Adrenal gland (tissue), 5 donors: ENCODE results near the gene ZRANB3.

ENCODE experiments used
- POLR2A ChIP-seq, 2 donors: fragments of 450-650 bp; IDR thresholded peaks; one replicate each; pipeline ENCODE4 v1.6.1; 2017; ENCODE audit warnings: antibody characterized with exemption in 2 of 2, mild to moderate bottlenecking in 2 of 2, moderate library complexity in 1 of 2
- TF ChIP-seq, protein P1 (sequence below), 6 experiments: fragments of 450-650 bp in 4 of 6; fragments of 200-600 bp in 2 of 6; sonication (generic) in 1 of 6; IDR thresholded peaks; 1 replicate in 5 of 6; 2 replicates in 1 of 6; pipeline versions ENCODE4 v1.5.1 to v1.8.0; 2016 to 2021; ENCODE audit warnings: antibody characterized with exemption in 6 of 6, mild to moderate bottlenecking in 2 of 6, moderate library complexity in 1 of 6
- donor health status: DM: no; HTN: no; CAD: no.

DNA sequence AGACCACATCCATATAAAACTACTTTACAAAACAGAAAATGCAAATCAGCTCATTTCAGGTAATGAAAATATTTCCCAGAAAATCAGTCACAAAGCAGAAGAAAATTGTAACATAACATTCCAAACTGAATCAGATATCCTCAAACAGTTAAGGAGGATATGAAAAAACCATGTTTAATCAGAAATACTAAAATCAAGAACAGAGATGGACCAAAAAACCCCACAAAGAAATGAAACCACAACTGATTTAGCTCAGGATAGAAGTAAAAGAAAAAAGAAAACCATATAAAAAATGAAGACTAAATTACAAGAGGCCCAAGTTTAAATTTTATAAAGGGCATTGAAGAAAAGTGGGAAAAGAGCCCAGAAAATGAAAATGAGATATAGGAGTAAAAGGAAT is 376.1 kb downstream of the ZRANB3 start:
- TF ChIP-seq, protein P1, sequence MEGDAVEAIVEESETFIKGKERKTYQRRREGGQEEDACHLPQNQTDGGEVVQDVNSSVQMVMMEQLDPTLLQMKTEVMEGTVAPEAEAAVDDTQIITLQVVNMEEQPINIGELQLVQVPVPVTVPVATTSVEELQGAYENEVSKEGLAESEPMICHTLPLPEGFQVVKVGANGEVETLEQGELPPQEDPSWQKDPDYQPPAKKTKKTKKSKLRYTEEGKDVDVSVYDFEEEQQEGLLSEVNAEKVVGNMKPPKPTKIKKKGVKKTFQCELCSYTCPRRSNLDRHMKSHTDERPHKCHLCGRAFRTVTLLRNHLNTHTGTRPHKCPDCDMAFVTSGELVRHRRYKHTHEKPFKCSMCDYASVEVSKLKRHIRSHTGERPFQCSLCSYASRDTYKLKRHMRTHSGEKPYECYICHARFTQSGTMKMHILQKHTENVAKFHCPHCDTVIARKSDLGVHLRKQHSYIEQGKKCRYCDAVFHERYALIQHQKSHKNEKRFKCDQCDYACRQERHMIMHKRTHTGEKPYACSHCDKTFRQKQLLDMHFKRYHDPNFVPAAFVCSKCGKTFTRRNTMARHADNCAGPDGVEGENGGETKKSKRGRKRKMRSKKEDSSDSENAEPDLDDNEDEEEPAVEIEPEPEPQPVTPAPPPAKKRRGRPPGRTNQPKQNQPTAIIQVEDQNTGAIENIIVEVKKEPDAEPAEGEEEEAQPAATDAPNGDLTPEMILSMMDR (IDR thresholded peaks at IDR 0.05) = no peak
- TF ChIP-seq POLR2A (IDR thresholded peaks at IDR 0.05) = no peak
